Dedifferentiated amniotic fluid mesenchymal stem cell (primary cell): ENCODE measurements around the gene SIRPG.
"Not testable (repeated sequence)": the region's sequence is repeated elsewhere in the genome, so short reads cannot be mapped to it uniquely, and the experiment has no call there.

ENCODE experiments used
- DNase-seq: peaks from one replicate; pipeline ENCODE4 v3.0.0-alpha.2; 2016; ENCODE audit errors: extremely low spot score

The SIRPG gene

DNA sequence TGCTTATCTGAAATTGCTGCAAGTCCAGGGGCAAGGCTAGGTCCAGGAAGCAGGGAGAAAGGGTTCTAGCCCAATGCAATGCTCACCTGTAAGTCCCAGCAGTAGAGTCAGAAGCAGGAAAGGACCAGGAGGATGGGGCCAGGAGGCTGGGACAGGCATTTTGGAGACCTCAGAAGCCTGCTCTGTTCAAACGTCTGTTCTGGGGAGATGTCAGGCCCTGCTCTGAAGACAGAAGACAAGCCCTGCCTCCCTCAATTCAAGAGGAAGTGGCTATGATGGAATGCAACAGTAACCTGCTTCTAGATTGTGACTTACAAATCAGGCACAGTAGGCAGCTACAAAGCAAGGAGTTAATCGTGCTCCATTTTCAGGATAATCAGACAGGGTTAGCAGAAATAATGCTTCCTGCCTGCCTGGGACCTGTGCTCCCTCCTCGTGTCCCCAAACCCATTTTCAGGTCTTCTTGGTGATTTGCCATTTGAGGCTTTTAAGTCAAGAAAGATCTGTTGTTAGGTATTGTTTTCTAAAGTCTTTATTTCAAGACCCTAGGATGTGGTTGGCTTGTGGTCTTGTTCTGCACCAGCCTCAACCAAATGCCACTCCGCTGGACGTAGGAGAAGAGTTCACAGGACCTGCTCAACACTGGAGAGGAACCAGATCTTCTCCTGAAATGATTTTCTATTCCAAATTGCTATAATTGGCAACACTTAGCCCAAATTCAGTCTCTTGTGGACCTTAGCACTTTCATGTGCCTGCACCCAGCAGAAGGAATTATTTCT, at the start of gene SIRPG:
TSS of gene SIRPG (minus strand) at position 224 of the 779 bp plus-strand sequence. CDS start at position 159, 65 bp downstream.
- DNase-seq = no peak

- not testable (repeated sequence) for DNase-seq
Observed at GRCh38 chr20:1706887-1707286, 49.3 kb upstream of the SIRPG start.

GRCh38 chr20:1706079-1706478, 48.5 kb upstream of the SIRPG start:
- DNase-seq = no peak

GRCh38 chr20:1702855-1703254, 45.3 kb upstream of the SIRPG start:
- DNase-seq = no peak

- DNase-seq = no peak
Observed at GRCh38 chr20:1702328-1702727, 44.7 kb upstream of the SIRPG start.

GRCh38 chr20:1700990-1701389, 43.4 kb upstream of the SIRPG start:
- DNase-seq = no peak

DNA sequence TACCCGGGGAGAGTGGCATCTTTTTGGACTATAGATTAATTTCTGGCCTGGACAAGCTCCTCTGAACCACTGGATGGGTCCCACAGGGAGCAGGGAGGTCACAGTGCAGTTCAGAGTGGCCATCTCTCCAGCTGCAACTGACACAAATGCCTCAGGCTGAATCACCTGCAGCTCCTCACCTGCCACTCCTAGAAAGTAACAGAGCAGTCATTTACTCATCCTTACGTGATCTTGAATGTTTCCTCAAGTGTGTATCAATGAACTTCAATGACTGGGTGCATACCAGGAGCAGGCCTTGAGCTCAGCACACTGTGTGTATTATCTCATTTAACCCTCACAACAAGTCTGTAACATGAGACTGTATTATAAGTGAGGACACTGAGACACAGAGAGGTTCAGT, 40.0 kb upstream of the SIRPG start:
- DNase-seq = no peak

DNA sequence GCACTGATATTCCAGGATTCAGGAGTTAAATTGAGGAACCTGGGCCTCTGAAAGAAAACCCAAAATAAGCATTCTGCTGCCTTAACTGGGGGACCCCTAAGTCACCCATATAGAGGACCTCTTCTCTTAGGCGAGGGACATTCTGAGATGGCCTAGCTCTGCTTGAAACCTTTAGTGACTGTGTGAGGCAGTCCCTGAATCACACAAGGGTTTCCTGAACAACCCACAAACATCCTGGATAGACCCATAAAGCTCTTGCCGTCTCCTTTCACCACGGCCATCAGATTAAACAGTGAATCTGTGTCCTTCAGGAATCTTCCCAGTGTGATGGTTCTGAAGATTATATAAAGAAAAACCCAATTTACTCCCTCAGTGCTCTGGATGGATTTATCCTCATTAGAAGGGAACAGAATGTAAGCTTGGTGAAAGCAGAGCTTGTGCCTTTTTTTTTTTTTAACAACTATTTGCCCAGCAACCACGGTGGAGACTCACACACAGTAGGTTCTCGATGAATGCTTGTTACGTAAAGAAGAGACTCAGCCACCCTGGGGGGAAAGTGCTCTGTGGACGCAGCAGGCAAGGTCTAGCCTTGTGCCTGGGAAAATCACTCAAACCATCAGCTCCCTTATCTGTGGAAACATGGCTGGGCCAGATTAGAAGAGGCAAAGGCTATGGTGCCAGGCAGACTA, 39.1 kb upstream of the SIRPG start:
- DNase-seq = no peak

DNA sequence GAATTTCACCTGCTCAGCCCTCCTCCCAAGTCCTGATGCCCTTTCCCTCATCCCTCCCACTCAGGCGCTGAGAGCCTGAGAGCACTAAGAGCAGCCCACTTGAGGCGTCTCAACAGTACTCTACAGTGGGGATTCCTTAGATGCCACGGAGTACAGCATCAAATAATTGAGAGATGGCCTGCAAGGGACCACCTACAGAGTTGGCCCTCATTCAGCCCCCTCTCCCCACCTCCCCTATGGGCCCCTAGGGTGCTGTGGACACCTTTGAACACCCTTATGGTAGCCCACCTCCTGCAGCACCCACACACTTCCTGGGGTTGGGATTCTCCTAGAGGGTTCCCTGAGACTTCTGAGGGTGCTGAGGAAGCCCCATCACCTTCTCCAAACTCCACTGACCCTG, 37.1 kb upstream of the SIRPG start:
- no peak for DNase-seq

GRCh38 chr20:1693427-1693826, 35.8 kb upstream of the SIRPG start:
- no peak for DNase-seq

- DNase-seq = no peak
Observed at GRCh38 chr20:1689721-1690120, 32.1 kb upstream of the SIRPG start.

DNA sequence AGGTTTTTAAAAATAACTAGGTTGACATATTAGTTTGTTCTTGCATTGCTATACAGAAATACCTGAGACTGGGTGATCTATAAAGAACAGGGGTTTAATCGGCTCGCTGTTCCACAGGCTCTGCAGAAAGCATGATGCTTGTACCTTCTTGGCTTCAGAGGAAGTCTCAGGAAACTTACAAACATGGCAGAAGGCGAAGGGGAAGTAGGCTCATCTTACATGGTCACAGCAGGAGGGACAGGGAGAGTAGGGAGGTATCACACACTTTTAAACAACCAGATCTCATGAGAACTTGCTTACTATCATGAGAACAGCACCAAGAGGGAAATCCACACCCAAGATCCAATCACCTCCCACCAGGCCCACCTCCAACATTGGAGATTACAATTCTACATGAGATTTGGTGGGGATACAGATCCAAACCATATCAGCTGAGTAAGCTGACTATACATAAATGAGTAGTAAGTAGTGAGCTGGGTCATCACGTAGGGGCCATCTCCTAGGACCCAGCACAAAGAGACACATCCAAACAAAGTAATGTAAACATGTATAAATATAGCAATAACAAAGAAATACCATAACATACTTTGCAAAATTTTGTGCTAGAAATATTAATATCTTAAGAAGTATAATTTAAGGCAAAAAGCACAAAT, 31.4 kb upstream of the SIRPG start:
- DNase-seq = no peak

DNA sequence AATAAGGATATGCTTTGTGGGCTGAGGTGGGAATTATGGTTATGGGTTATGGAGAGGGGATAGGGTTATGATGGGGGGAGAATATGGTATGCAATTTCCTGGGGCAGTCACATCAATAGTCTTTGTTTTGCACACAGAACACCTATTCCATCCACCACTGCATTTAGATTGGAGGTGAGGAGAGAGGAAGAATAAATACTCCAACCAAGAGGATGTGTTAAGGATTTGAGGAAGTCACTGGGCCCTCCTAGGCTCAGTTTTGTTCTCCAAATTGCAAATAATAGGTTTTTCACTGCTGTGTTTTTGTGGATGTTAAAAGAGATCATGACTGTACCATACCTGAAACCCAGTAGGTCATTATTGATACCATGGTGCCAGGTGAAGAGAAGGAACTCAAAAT, 29.5 kb upstream of the SIRPG start:
- no peak for DNase-seq

DNA sequence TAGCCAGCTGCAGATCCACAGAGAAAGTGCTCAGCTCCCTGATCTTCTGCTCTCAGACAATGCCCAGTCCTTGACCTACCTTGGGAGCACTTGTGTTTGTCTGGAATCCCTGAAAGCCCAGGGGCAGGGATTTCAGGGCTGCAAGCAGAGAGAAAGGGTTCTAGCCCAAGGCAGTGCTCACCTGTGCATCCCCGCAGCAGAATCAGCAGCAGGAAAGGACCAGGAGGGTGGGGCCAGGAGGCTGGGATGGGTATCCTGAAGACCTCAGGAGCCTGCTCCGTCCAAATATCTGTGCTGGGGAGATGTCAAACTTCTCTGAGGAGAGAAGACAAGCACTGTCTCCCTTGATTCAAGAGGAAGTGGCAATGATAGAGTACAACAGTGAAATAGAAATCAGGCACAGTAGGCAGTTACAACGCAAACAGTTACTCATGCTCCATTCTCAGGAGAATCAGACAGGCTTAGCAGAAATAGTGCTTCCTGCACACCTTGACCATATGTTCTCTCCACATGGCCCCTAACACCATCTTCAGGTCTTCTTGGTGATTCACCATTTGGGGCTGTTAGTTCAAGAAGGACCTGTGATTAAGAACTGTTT, 28.7 kb upstream of the SIRPG start:
- DNase-seq = no peak

DNA sequence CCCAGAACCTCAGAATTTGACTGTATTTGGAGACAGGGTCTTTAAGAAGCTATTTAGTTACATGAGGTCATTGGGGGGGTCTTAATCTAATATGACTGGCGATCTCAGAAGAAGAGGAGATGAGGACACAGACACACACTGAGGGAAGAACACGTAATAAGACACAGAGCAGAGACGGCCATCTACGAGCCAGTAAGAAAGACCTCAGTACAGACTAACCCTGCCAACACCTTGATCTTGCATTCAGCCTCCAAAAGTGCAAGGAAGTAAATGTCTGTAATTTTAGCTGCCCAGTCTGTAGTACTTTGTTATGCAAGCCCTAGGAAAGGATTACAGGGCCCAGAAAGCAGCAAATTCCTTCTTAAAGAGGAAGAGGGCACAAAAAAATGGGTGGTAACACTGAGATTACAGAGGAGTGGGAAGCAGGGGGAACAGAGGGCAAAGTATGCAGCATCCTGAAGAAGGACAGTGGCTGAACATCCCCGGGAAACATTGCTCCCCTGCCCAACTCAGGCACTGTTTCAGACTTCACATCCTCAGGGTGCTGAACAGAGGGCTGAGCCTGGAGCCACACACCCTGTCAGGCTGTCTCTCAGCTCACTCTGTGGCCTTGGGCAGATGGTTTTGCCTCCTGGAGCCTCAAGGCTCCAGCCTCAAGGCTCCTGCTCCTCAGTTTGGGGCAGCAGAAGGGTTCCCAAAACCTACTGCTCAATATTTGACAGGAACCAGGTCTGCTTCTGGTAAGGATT, 27.9 kb upstream of the SIRPG start:
- DNase-seq = no peak

- DNase-seq = no peak
Observed at GRCh38 chr20:1684872-1685271, 27.3 kb upstream of the SIRPG start.

- no peak for DNase-seq
Observed at GRCh38 chr20:1676650-1677049, 19.1 kb upstream of the SIRPG start.

GRCh38 chr20:1674990-1675780, 17.6 kb upstream of the SIRPG start:
- DNase-seq = no peak

DNA sequence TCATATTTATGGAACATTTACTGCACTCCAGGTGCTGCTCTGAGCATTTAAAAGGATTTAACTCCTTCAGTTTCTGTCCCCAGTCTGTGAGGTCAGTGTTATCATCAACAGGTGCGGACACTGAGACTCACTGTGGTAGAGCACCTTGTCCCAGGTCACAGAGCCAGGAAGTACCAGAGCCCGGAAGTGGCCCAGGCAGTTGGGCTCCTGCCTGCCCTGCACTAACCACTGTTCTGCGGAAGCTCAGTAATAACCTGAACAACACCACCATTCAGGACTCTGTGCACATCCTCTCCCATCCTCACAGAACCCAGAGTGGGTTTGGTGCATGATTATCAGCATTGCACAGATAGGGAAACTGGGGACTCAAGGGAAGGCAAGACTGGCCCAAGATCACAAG, 16.8 kb upstream of the SIRPG start:
- no peak for DNase-seq

DNA sequence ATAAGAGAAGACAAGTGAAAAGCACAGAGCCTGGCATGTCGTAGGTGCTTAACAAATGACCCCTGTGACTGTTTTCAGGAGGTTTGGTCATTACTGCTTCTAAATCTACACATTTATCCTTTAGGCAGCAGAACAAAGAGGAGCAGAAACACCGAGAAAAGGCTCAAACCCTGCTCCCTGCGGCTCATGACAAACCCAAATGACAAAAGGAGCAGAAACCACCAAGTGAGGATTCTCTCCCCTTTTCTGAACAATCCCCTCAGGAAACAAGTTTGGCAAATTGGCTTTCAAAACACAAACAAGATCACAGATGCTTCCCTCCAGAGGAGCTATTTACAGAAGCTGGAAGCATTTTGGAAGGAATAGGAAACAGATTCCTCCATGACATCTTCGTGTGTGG, 15.8 kb upstream of the SIRPG start:
- DNase-seq = no peak

GRCh38 chr20:1672728-1673127, 15.1 kb upstream of the SIRPG start:
- DNase-seq = no peak
